Gastrocnemius medialis (tissue), 4 donors: ENCODE measurements around the gene CCR9.

Experiments
- POLR2A ChIP-seq, 2 donors: fragments of 450-650 bp; IDR thresholded peaks; one replicate each; pipeline ENCODE4 v1.6.1; 2017; ENCODE audit warnings: antibody characterized with exemption in 2 of 2, mild to moderate bottlenecking in 2 of 2, moderate library complexity in 2 of 2
- TF ChIP-seq, protein P1 (sequence below), 5 experiments: fragments of 450-650 bp in 3 of 5; fragments of 200-600 bp in 2 of 5; sonication (generic) in 2 of 5; IDR thresholded peaks in 4 of 5; conservative IDR thresholded peaks in 1 of 5; 1 replicate in 4 of 5; 2 replicates in 1 of 5; pipeline ENCODE4 v1.5.1; 2016 to 2019; ENCODE audit warnings: antibody characterized with exemption in 5 of 5, mild to moderate bottlenecking in 3 of 5, moderate library complexity in 3 of 5

DNA sequence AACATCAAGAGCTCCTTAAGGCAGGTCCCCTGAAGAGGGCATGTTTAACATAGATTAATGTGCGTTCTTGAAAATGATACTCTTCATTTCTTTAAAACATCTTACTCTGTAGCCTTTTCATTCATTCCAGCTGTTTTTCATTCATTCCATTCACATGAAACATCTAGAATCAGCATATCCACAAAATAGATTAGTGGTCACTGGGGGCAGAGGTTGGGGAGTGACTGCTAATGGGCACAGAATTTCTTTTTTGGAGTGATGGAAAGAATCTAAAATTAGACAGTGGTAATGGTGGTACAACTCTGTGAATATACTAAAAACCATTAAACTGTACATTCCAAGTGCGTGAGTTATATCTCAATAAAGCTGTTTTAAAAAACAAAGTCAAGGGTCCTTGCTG is 41.5 kb downstream of the CCR9 start:
- TF ChIP-seq, protein P1, sequence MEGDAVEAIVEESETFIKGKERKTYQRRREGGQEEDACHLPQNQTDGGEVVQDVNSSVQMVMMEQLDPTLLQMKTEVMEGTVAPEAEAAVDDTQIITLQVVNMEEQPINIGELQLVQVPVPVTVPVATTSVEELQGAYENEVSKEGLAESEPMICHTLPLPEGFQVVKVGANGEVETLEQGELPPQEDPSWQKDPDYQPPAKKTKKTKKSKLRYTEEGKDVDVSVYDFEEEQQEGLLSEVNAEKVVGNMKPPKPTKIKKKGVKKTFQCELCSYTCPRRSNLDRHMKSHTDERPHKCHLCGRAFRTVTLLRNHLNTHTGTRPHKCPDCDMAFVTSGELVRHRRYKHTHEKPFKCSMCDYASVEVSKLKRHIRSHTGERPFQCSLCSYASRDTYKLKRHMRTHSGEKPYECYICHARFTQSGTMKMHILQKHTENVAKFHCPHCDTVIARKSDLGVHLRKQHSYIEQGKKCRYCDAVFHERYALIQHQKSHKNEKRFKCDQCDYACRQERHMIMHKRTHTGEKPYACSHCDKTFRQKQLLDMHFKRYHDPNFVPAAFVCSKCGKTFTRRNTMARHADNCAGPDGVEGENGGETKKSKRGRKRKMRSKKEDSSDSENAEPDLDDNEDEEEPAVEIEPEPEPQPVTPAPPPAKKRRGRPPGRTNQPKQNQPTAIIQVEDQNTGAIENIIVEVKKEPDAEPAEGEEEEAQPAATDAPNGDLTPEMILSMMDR (IDR thresholded peaks at IDR 0.05 in 4 of 5, conservative IDR thresholded peaks at IDR 0.05 in 1 of 5): no peak
- no peak for TF ChIP-seq POLR2A (IDR thresholded peaks at IDR 0.05)
